ENCODE measurements around the gene BAK1. TPM values are rescaled to one million over a fixed set of nuclear protein-coding genes. Genes with fewer than 3 reads are reported as not detected.

The BAK1 gene
- total and polyA plus RNA-seq, 2 of the 4 experiments (the other 2 are of a cell fraction), result 12.0 to 19.0 TPM

- no TSS peak for BruUV-seq (replicated peaks)
- 96% methylated on average over 5 of the region's 6 CpGs; no CpG with 5 or more reads in 1 of the 2 experiments for WGBS, 2 experiments (ENCODE audit: extremely low coverage in 2 of 2, insufficient read length in 1 of 2)
- peaks cover 11 to 38% of the 10 kb centered on the region in 2 experiments for H3K79me1 ChIP-seq (ENCODE audit: low read depth in 1 of 2, low read length in 2 of 2)
- H2AK5ac ChIP-seq (ENCODE audit: low read depth, low read length), result no peak overlapping the region
- peaks cover 3% of the 10 kb centered on the region; the same call in 1 of the 2 replicates for H4K20me1 ChIP-seq (ENCODE audit: insufficient read depth, low read length)
- no peak overlapping the region for H3K4me2 ChIP-seq (ENCODE audit: low read depth, low read length)
- no peaks in the 10 kb centered on the region for H3K27me3 ChIP-seq (ENCODE audit: control insufficient read depth, insufficient read depth, low read length)
- dilution Hi-C loops (cut with HindIII; ENCODE audit: low sequenced_read_pairs, unreplicated experiment), result no loop called here
- H3K4me3 ChIP-seq (ENCODE audit: insufficient read depth, low read depth, low read length), result no peak overlapping the region
- no peak overlapping the region for H2AFZ ChIP-seq (replicated peaks; ENCODE audit: low read length, poor library complexity)
- H4K91ac ChIP-seq (ENCODE audit: insufficient read depth, low read depth, low read length), result no peak overlapping the region
- H3K27ac ChIP-seq (ENCODE audit: insufficient read depth, low read length), result no peak overlapping the region
- peaks cover 28% of the 10 kb centered on the region for H3K36me3 ChIP-seq (ENCODE audit: control insufficient read depth, insufficient read depth, low read length)
- peaks cover 6% of the 10 kb centered on the region for H3K4me1 ChIP-seq (ENCODE audit: control insufficient read depth, insufficient read depth, low read length)
- intact Hi-C loops (cut with micrococcal nuclease), result no loop called here
- ATAC-seq (ENCODE audit: low read depth) (no peak), DNase-seq (no peak)
- in situ Hi-C loops (cut with MboI; ENCODE audit: low sequenced_read_pairs), result no loop called here
- no peak overlapping the region for H2BK15ac ChIP-seq (ENCODE audit: low read depth, low read length)
- H3K9ac ChIP-seq (ENCODE audit: low read depth, low read length), result no peak overlapping the region
- peaks cover 6% of the 10 kb centered on the region; the same call in 1 of the 2 replicates for H3K9me1 ChIP-seq (ENCODE audit: insufficient read depth, low read length)
- H2AK9ac ChIP-seq (replicated peaks; ENCODE audit: low read depth, low read length, poor library complexity), result no peak overlapping the region
- no peaks in the 10 kb centered on the region for H3K9me3 ChIP-seq (ENCODE audit: control insufficient read depth, insufficient read depth, low read length)
- no peak overlapping the region for H3K18ac ChIP-seq (ENCODE audit: low read depth, low read length)
- H4K5ac ChIP-seq (ENCODE audit: low read depth, low read length), result no peak overlapping the region
- TF ChIP-seq RAD21 (IDR thresholded peaks at IDR 0.05; ENCODE audit: low read length) (no peak), CTCF (conservative IDR thresholded peaks at IDR 0.05; ENCODE audit: low read depth, low read length) (no peak), CHD1 (IDR thresholded peaks at IDR 0.05; ENCODE audit: low read depth, low read length) (no peak), CEBPB (IDR thresholded peaks at IDR 0.05; ENCODE audit: low read depth, low read length) (no peak), BHLHE40 (IDR thresholded peaks at IDR 0.05; ENCODE audit: low read depth, low read length) (no peak), RFX5 (IDR thresholded peaks at IDR 0.05; ENCODE audit: low read depth, low read length) (no peak), RCOR1 (IDR thresholded peaks at IDR 0.05; ENCODE audit: insufficient replicate concordance, low read length) (no peak)
- no peak overlapping the region for H2BK20ac ChIP-seq (ENCODE audit: low read depth, low read length)
- no peak overlapping the region for H2BK120ac ChIP-seq (ENCODE audit: low read depth, low read length)
- ChIA-PET CTCF (no interaction called here), POLR2A (ENCODE audit: unreplicated experiment) (no interaction called here)
- H3K14ac ChIP-seq (replicated peaks; ENCODE audit: low read depth, low read length), result no peak overlapping the region
- H4K8ac ChIP-seq (ENCODE audit: low read depth in 2 of 2, low read length in 2 of 2), result no peak overlapping the region
- no peak overlapping the region for H3K4ac ChIP-seq (ENCODE audit: low read depth, low read length)
- H2BK5ac ChIP-seq (ENCODE audit: low read depth, low read length, poor library complexity, severe bottlenecking), result no peak overlapping the region
- no peak overlapping the region for H3K23ac ChIP-seq (ENCODE audit: low read depth, low read length)
- H3K56ac ChIP-seq (ENCODE audit: extremely low read depth, insufficient read depth, low read length), result no peak overlapping the region
Measured at GRCh38 chr6:33577718-33578117, 2.4 kb downstream of the BAK1 start.
